Fibroblast of peridontal ligament (primary cell): ENCODE measurements around the gene DLG1.

Experiments
- DNase-seq: peaks from one replicate; pipeline ENCODE4 v3.0.0-alpha.2; 2010; ENCODE audit errors: extremely low read depth

The DLG1 gene

DNA sequence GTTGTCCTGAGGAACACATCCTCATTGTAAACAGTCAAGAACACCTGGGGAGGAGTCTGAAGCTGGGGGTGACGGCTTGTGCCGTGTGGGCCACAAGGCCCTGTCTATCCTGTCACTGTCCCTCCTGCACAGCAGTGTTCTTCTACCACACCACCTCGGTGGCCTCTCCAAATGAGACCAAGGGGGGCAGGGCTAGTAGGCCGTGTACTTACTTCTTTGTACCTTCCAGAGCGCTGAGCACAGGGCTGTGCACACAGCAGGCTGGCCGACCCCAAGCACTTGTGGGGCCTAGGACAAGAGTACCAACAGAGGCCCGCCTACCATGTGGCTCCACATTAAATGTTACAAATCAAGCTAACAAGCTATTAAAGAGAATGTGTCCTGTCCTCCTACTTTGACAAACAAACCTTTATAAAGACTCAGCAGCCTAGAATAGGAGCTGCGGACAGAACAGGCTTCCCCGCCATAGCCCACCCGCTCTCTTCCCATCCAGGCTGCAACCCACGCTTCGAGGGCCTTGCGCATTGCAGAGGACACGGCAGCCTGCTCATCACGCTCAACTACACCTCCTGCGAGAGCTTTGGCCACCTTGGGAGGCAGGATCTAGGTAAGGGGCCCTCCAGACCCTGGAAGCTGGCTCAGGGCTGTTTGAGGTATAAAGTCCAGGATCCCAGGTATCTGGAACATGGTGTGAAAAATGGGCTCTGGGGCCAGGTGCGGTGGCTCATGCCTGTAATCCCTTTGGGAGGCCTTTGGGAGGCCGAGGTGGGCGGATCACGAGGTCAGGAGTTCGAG lies 299.2 kb downstream of the DLG1 start:
- DNase-seq: no peak

DNA sequence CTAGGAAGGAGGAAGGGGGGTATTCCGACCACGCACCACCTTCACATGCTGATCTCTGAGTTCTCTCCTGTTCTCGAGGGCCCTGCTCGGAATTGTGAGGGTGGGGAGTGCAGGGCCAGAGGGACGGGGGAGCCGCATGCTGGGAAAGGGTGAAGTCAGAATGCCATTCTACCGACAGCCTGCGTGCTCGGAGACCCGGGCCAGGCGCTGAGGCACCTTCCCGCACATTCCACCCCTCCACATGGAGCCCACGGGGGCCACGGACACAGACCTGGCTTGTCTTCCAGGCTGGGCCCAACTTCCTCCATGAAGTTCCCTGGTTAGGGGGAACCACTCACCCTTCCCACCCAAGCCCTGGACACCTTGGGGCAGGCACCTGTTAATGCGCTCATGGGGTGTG lies 301.1 kb downstream of the DLG1 start:
- DNase-seq: no peak

DNA sequence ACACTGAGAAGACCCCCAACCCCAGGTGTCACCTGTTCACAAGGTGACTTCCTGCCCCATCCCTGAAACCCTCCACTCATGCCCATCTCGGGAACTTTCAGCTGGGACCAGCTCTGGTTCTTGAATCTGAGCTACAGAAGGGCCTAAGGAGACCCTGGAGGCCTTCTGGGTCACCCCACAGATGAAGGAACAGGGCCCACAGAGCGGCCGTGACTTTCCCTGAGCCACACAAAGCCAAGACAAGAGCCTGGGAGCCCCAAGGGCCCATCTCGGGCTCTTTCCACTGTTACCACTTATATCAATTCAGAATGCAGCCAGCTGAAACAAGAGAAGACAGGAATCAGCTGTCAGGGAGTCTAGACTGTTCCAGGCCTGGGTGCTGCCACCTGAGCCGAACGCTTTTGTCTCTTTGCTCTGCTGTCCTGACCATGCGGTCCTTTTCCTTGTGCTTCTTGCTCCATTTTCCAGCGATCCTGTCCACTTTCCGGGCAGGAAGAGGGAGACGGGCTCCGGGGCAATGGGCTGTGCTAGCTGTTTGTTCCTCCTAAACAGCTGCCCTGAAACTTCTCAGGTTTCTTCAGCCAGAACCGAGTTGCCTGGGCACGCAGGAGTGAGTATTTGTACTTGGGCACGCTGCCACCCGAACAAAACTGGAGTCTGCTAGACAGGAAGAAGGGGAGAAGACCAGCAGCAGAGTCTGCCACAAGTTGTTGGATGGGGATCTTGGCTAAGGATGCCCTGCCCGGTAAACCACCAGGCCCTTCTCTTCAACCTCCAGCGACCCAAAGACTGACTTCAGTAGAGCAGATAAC lies 301.8 kb downstream of the DLG1 start:
- no peak for DNase-seq

DNA sequence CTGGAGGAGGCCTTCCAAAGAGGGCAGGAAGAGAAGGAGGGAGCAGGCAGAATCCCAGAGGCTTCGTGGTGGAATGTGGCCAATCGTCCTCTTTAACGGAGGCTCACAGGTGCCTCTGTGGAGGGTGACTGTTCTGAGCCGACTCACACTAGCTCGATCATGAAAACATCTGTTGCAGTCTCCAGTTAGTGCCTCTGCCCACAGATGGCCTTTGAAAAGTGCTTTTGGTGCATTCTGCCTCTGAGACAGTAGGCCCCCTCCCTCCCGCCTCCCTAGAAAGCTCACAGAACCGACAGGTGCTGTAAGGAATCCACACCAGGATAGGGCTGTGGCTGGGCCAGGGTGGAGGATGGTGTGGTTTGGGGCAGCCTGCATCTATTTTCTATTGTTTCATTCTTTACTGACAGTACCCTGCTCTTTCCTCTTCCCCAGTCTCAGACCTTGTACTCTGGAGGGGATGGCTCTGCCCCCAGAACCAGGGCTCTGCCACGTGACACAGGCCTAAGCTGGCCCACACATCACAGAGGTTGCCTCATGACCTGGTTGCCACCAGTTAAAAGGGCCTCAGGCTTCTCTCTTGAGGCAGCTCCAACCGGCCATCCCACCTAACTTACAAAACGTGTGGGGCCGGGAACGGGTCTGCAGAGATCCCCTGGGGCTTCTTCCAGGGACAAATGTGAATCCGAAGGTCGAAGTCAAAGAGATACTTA lies 302.6 kb downstream of the DLG1 start:
- no peak for DNase-seq

DNA sequence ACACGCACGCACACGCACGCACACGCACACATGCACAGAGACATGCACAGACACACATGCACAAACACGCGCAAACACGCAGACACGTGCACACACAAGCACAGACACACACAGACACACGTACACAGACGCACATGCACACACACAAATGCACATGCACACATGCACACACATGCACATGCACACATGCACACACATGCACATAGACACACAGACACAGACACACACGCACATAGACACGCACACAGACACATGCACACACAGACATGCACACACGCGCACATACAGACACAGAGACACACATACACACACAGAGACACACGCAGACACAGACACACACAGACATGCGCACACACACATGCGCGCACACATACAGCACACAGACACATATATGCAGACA lies 303.4 kb downstream of the DLG1 start:
- DNase-seq: no peak

DNA sequence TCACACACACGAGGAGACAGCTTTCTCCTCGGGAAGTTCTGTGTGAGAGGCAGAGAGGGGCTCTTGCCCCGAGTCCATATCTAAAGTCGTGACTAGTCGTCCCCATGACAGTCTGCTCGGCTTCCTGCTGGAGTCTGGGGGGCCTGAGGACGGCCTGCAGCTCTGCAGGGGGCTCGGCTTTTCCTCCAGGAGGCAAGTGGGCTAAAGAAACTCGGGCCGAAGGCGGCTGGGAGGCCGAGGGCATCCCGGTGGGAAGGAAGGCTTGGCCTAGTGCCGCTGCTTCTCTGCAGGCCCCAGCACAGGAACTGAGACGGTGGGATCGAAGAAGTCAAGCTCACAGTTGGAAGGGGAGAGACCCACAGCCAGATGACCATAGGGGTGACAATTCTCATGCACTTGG lies 304.4 kb downstream of the DLG1 start:
- DNase-seq: no peak
